Raji (cell line): ENCODE results near the gene ROBO1.

ENCODE experiments used
- POLR2A ChIP-seq: IDR thresholded peaks from 2 replicates; pipeline ENCODE4 v1.6.1; 2011; ENCODE audit warnings: low read depth, low read length, control low read depth; ENCODE audit not compliant: insufficient read depth

ROBO1 gene

DNA sequence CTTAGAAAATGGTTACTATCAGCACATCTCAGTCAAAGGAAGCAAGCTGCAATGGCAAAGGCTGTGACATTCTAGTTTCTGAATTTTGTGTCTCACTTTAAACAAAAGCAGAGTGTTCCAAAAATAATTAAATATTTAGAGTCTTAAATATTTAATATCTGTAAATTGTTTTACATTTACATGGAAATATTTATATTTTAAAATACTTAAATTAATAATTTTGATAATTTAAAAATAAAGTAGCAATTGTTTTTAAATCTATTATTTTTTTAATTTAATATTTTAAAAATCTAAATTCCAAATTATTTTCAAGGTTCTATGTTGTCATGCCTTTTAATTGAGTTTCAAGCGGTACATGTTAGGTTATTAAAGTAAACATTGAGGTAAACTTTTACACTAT, 843.1 kb downstream of the ROBO1 start:
- no peak for TF ChIP-seq POLR2A

DNA sequence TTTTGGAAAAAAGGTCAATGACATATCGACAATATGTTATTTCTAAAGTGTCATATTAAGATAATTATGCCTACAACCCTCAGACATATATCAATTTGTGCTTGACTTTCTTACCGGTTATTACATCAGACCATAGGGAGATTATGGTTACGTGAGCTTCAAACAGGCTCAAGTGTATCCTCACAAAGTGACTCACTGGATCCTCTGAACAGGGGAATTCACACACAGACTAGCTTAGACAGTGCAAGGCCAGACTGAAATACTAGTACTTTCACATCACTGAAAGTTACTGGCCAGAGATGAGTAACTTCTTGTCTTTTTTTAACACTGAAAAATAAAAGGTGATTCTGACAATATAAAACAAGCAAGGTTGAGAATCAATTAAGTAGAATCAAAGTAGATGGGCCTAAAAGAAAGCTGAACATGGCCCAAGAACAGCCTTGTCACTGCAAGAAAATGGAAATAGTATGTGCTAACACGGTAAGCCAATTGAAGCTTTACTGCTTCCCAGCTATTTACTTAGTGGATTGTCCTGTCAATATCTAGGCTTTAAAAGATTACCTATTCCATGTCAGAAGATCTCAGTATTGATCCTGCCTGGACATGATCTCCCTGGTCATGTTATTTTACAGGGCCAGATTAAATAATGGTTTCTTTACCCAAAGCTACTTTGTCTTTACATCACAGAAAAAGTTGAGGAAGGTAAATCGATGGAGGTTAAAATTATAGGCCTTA, 848.6 kb downstream of the ROBO1 start:
- no peak for TF ChIP-seq POLR2A

- no peak for TF ChIP-seq POLR2A
Observed at GRCh38 chr3:78918361-78919020, 849.3 kb downstream of the ROBO1 start.

- no peak for TF ChIP-seq POLR2A
Observed at GRCh38 chr3:78917536-78917935, 850.3 kb downstream of the ROBO1 start.

DNA sequence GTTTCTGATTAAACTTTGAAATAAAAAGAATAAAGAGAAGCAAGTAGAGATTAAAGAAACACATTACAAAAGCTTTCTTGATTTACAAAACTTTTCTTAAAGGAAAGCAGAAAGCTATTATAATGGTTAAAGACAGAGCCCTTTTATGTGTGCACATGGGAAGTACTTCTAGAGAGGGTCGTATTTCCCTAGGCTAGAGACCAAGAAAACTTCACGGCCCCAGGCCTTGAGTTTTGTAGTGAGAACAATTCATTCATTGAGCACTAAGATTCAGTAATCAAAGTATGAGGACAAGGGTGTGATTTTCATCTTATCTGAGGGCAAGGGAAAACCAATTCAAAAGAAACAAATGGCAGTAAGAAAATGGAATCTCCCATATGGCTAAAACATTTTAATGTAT, 854.1 kb downstream of the ROBO1 start:
- no peak for TF ChIP-seq POLR2A

DNA sequence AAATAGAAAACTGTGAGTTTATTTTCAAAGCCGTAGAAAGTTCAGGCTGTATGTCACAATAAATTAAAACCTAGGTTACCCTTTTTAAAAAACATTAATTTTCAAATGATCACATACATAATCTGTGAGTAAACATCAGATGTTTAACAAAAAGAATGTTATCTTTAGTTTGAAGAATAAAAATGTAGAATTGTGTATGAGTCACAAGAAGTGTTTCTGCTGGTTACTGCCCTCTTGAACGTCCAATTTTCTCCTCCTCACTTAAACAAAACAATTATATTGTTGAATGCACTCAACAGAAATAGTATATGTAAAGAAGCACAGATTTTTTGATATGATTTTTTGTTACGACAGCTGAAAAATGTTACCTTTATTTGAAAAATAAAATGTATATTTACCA, 855.1 kb downstream of the ROBO1 start:
- no peak for TF ChIP-seq POLR2A

DNA sequence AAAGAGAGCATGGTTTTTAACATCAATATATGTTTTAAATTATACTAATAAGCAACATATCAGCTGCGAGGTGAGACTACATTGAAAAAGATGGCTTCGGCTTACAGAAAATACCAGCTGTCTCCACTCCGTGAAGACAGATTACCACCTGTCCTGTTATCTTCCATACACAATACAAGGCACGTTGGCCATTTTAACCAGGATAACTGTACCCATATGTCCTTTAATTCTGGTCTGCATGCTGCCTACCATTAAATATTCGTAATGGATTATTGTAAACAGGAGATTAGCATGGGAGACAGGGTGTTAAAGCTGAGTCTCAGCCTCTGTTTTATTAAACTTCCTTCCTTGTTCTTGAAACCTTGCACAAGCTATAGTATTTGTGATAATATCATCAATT, 855.5 kb downstream of the ROBO1 start:
- TF ChIP-seq POLR2A, result no peak

GRCh38 chr3:78911394-78911793, 856.4 kb downstream of the ROBO1 start:
- TF ChIP-seq POLR2A, result no peak

GRCh38 chr3:78908236-78908635, 859.6 kb downstream of the ROBO1 start:
- no peak for TF ChIP-seq POLR2A

DNA sequence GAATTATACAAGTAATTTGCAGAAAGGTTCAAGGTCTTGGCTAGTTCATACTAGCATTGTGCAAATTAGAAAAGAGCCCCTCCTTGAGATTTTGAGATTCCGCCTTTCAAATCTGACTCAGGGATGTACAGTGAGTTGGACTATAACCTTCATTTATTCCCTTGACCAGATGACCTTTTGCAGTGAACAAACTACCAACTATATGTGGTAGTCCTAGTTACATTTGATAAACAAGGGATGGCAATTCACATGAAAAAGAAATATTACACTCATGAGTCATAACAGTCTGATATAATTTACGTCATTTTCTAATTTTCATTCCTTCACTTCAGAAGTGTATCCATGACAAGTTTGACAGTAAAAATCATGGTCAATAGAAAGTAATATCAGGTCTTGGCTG, 860.4 kb downstream of the ROBO1 start:
- TF ChIP-seq POLR2A, result no peak

DNA sequence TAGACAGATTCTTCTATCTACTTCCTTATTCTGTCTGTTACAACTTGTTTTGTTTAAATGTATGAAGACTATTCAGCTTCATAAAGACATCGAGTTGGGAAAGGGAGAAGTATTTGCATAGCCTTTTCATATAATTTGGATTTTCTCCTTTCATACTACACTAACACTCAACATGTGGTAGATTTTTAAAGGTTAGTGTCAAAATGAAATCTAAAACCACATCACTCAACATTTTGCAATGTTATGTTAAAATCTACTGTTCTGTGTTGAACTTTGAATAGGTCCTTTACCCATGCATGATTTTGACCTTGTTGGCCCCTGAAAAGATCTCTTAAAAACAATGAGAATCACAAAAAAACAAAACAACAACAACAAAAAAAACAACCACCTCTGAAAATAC, 860.9 kb downstream of the ROBO1 start:
- TF ChIP-seq POLR2A, result no peak

DNA sequence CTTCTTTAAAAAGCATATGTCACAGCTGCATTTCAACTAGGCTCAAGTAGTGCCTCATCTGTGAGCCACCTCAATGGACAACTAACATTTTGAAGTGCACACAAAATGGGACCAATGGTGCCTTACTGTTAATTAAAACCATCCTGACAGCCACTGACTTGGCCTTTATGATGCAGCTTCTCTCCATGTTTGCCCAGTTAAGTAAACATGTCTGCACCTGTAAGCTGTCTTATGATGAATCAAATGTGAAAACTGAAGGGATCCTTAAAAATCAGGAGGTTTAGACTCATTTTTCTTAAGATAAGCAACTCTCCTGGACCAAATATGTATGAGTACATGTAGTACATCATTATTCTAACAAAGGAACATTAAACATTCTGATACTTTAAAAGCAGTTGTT, 861.6 kb downstream of the ROBO1 start:
- no peak for TF ChIP-seq POLR2A

- no peak for TF ChIP-seq POLR2A
Observed at GRCh38 chr3:78905700-78906099, 862.1 kb downstream of the ROBO1 start.

- no peak for TF ChIP-seq POLR2A
Observed at GRCh38 chr3:78901544-78901943, 866.3 kb downstream of the ROBO1 start.

DNA sequence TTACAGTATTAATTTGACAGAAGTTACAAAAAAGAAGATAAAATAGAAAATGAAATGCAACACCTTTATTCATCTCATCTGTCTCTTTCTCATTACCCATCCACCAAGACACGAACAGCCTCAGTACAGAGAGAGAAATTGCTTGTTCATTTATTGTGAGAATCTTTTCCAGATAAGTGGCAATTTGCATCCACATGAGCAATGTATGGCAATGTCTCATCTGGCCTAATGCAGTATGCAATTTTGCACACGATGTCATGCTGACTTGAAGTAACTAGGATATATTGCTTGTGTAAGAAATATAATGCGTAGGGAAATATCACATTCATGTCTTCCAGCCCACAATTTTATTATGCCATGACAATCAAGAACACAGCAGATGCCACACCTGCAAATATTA, 866.9 kb downstream of the ROBO1 start:
- no peak for TF ChIP-seq POLR2A

GRCh38 chr3:78900426-78900825, 867.4 kb downstream of the ROBO1 start:
- TF ChIP-seq POLR2A, result no peak

DNA sequence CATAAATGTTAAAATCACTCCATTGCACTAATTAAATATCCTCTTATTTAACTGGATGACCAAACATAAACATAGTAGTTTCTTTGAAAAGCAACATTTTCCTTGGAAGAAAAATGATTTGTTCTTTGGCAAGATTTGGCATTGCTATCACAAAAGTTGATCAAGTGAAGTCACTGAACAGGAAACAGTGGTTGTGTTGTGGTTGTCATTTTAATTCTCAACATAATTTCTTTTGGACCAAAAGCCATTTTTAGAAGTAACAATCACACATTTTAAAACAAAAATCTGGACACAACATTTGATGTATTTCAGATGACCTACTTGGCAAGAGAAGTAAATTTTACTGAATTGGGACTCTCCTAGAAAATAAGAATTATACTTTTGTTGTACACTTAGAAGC, 872.3 kb downstream of the ROBO1 start:
- TF ChIP-seq POLR2A, result no peak
